K562 (cell line): ENCODE results near the gene LAMA4. TPM values are rescaled to one million over a fixed set of nuclear protein-coding genes. Genes with fewer than 3 reads are reported as not detected.

Experiments
- ATAC-seq: fragments of 200-7000 bp; cut with Tn5 transposase; 3 replicates; pipeline ENCODE4 v1.9.1; 2020; ENCODE audit warnings: moderate library complexity
- BruUV-seq: library from RNA; stranded (reverse); fragments of 400-500 nt; replicated peaks from 2 replicates; lab custom pipeline; 2021; lab: Mats Ljungman, UMichigan
- CTCF ChIA-PET: fragments of 300-600 bp; formaldehyde crosslinking; extraction: SDS; loops from one replicate; lab custom pipeline; 2021; ENCODE audit warnings: low intra/inter-chr PET ratio; lab: Yijun Ruan, JAX
- POLR2A ChIA-PET: fragments of 300-600, 350-650 bp; sonication (Branson Sonifier 250); formaldehyde crosslinking; extraction: SDS; loops from one replicate; lab custom pipeline; 2021; ENCODE audit warnings: antibody characterized with exemption, inconsistent platforms; lab: Yijun Ruan, JAX
- DNase-seq, 4 experiments: peaks; one replicate each; pipeline versions ENCODE4 v3.0.0 to v3.0.0-alpha.2; 2011 to 2018; ENCODE audit warnings: low spot score in 3 of 4, mixed read lengths in 3 of 4; ENCODE audit errors: extremely low read depth in 1 of 4
- FAIRE-seq: peaks from 2 replicates; lab custom pipeline; 2011; peaks lifted over from hg19 to GRCh38; lab: Jason Lieb, UNC
- H2AFZ ChIP-seq: 2 replicates; pipeline ENCODE4 v1.6.0; 2011; ENCODE audit warnings: low read depth, low read length, control low read depth, inconsistent platforms
- H3K27ac ChIP-seq: fragments of 200-600 bp; 3 replicates; pipeline ENCODE4 v1.8.0; 2011; ENCODE audit warnings: low read depth, mild to moderate bottlenecking, control low read depth, inconsistent platforms, low read length, moderate library complexity, mixed read lengths; ENCODE audit errors: extremely low read depth
- H3K27me3 ChIP-seq, 2 experiments: fragments of 300-600 bp in 1 of 2; 2 replicates in 1 of 2; 3 replicates in 1 of 2; pipeline versions ENCODE4 v1.6.0 to v1.8.0; 2011; ENCODE audit warnings: inconsistent platforms in 2 of 2, low read length in 2 of 2, mild to moderate bottlenecking in 1 of 2, mixed read lengths in 1 of 2, moderate library complexity in 1 of 2; ENCODE audit not compliant: control insufficient read depth in 2 of 2, insufficient read depth in 2 of 2
- H3K36me3 ChIP-seq: fragments of 300-600 bp; 3 replicates; pipeline ENCODE4 v1.8.0; 2011; ENCODE audit warnings: mild to moderate bottlenecking, low read length, inconsistent platforms; ENCODE audit not compliant: control insufficient read depth, insufficient read depth
- H3K4me1 ChIP-seq, 2 experiments: fragments of 200-600 bp in 1 of 2; replicated peaks in 1 of 2; 2 replicates in 1 of 2; 3 replicates in 1 of 2; pipeline versions ENCODE4 v1.5.1 to v1.8.0; 2011; ENCODE audit warnings: inconsistent platforms in 2 of 2, low read length in 2 of 2, mild to moderate bottlenecking in 1 of 2, mixed read lengths in 1 of 2, moderate library complexity in 1 of 2; ENCODE audit not compliant: control insufficient read depth in 2 of 2, insufficient read depth in 2 of 2
- H3K4me2 ChIP-seq: 2 replicates; pipeline ENCODE4 v1.6.1; 2011; ENCODE audit warnings: low read length, control low read depth, inconsistent platforms, mixed read lengths; ENCODE audit not compliant: insufficient read depth
- H3K4me3 ChIP-seq: fragments of 200-600 bp; sonication (generic), shearing (Covaris generic); 2 replicates; pipeline ENCODE4 v1.5.1; 2016; ENCODE audit warnings: control low read depth, inconsistent platforms
- H3K79me2 ChIP-seq: fragments of 200-600 bp; 3 replicates; pipeline ENCODE4 v1.8.0; 2011; ENCODE audit warnings: low read length, inconsistent platforms; ENCODE audit not compliant: control insufficient read depth, insufficient read depth
- H3K9ac ChIP-seq, 2 experiments: 2 replicates each; pipeline versions ENCODE4 v1.6.0 to v1.6.1; 2011; ENCODE audit warnings: low read depth in 2 of 2, low read length in 2 of 2, control low read depth in 1 of 2, inconsistent platforms in 1 of 2, mild to moderate bottlenecking in 1 of 2, mixed read lengths in 1 of 2; ENCODE audit not compliant: insufficient read depth in 1 of 2
- H3K9me1 ChIP-seq: one replicate; pipeline ENCODE4 v1.6.0; 2011; ENCODE audit warnings: inconsistent platforms, mild to moderate bottlenecking, low read length, moderate library complexity; ENCODE audit not compliant: control insufficient read depth, insufficient read depth
- H3K9me3 ChIP-seq: replicated peaks from 2 replicates; pipeline ENCODE4 v1.5.1; 2011; ENCODE audit warnings: low read depth, low read length, inconsistent platforms; ENCODE audit not compliant: control insufficient read depth, insufficient read depth
- H4K20me1 ChIP-seq: replicated peaks from 2 replicates; pipeline ENCODE4 v1.6.1; 2011; ENCODE audit warnings: low read length, inconsistent platforms, mixed read lengths; ENCODE audit not compliant: control insufficient read depth, insufficient read depth
- CAMTA2 ChIP-seq: fragments of 250-450 bp; sonication (Bioruptor Pico); conservative IDR thresholded peaks from 2 replicates; pipeline ENCODE4 v1.5.1; 2022
- E2F1 ChIP-seq: sonication (generic); formaldehyde crosslinking; IDR thresholded peaks from 2 replicates; pipeline ENCODE4 v1.8.1; 2023; ENCODE audit warnings: mild to moderate bottlenecking, missing genetic modification reagents, moderate library complexity
- E2F3 ChIP-seq: fragments of 250-450 bp; sonication (Bioruptor Pico); IDR thresholded peaks from 2 replicates; pipeline ENCODE4 v1.4.0; 2020; ENCODE audit warnings: mild to moderate bottlenecking
- FIP1L1 ChIP-seq: fragments of 200-400 bp; formaldehyde crosslinking; IDR thresholded peaks from 2 replicates; pipeline ENCODE4 v1.6.1; 2018; ENCODE audit warnings: mild to moderate bottlenecking, low read depth, low read length; ENCODE audit not compliant: poor library complexity, severe bottlenecking
- GABPB2 ChIP-seq: fragments of 250-450 bp; sonication (Bioruptor Pico); conservative IDR thresholded peaks from 2 replicates; pipeline ENCODE4 v1.5.1; 2021; ENCODE audit warnings: mild to moderate bottlenecking
- HNRNPL ChIP-seq: fragments of 200-400 bp; formaldehyde crosslinking; IDR thresholded peaks from 2 replicates; pipeline ENCODE4 v1.6.1; 2017; ENCODE audit warnings: low read depth, mild to moderate bottlenecking, low read length
- KLF10 ChIP-seq: fragments of 250-450 bp; sonication (Bioruptor Pico); IDR thresholded peaks from 2 replicates; pipeline ENCODE4 v1.6.1; 2021; ENCODE audit warnings: matching md5 sums
- NUFIP1 ChIP-seq: fragments of 450-650 bp; IDR thresholded peaks from 2 replicates; pipeline ENCODE4 v1.6.1; 2018; ENCODE audit not compliant: partially characterized antibody
- POLR2AphosphoS2 ChIP-seq: IDR thresholded peaks from 2 replicates; pipeline ENCODE4 v1.6.1; 2012; ENCODE audit warnings: low read length, improper control_type of control experiment
- XRCC5 ChIP-seq: fragments of 200-400 bp; formaldehyde crosslinking; IDR thresholded peaks from 2 replicates; pipeline ENCODE4 v1.6.1; 2017; ENCODE audit warnings: low read depth, mild to moderate bottlenecking, low read length
- YBX1 ChIP-seq: fragments of 450-650 bp; IDR thresholded peaks from 2 replicates; pipeline ENCODE4 v1.7.1; 2016; ENCODE audit warnings: mild to moderate bottlenecking
- ZNF263 ChIP-seq: sonication (generic); formaldehyde crosslinking; IDR thresholded peaks from 2 replicates; pipeline ENCODE4 v1.8.0; 2022; ENCODE audit warnings: mild to moderate bottlenecking, missing genetic modification reagents, borderline replicate concordance
- ZNF561 ChIP-seq: fragments of 450-650 bp; formaldehyde crosslinking; conservative IDR thresholded peaks from 2 replicates; pipeline ENCODE4 v1.4.0; 2020; ENCODE audit warnings: mild to moderate bottlenecking, moderate library complexity
- ZNF695 ChIP-seq: fragments of 450-650 bp; formaldehyde crosslinking; IDR thresholded peaks from 2 replicates; pipeline ENCODE4 v1.4.0; 2020; ENCODE audit warnings: mild to moderate bottlenecking, moderate library complexity
- ZNF764 ChIP-seq: fragments of 250-450 bp; sonication (Bioruptor Pico); IDR thresholded peaks from 2 replicates; pipeline ENCODE4 v1.4.0; 2020; ENCODE audit warnings: low read depth, mild to moderate bottlenecking, moderate library complexity
- WGBS: fragments of 100-300 bp; shearing (Covaris generic); methylation state at CpG from one replicate; pipeline ENCODE4 v1.1.6; 2016; ENCODE audit warnings: low coverage, mixed read lengths; ENCODE audit not compliant: insufficient coverage; ENCODE audit errors: missing lambda C conversion rate; 5-methylcytosine and 5-hydroxymethylcytosine counted together
- in situ Hi-C: fragments of 300-500 bp; cut with MboI; formaldehyde crosslinking; loops from 4 replicates; pipeline ENCODE4 v1.15.0; 2018; ENCODE audit warnings: inconsistent platforms, mixed read lengths
- intact Hi-C: fragments of 100-400 bp; cut with micrococcal nuclease; formaldehyde crosslinking; loops from 2 replicates; pipeline ENCODE4 v1.14.2; 2022
- polyA plus RNA-seq, 8 experiments: library from polyadenylated mRNA; depleted of rRNA in 4 of 8; stranded (reverse) in 5 of 8; unstranded in 3 of 8; fragments of >200 nt; fragmentation: Nextera tagmentation in 2 of 8; fragmentation: Illumina TruSeq in 1 of 8; extraction: Ambion mirVana in 2 of 8; extraction: Trizol in 1 of 8; gene quantifications; 2 replicates each; pipeline versions ENCODE4 v1.2.1 to v1.2.3, GENCODE V29; 2011 to 2014; ENCODE audit warnings: inconsistent platforms in 1 of 8, missing spikeins in 1 of 8
- total RNA-seq, 7 experiments: library from RNA; depleted of rRNA in 6 of 7; stranded (reverse); fragments of >200 nt in 6 of 7; fragmentation: Illumina TruSeq in 2 of 7; extraction: Trizol in 2 of 7; gene quantifications; 2 replicates each; pipeline versions ENCODE4 v1.2.1 to v1.2.3, GENCODE V29; 2011 to 2021; ENCODE audit warnings: low replicate concordance in 1 of 7
- TF ChIP-seq, protein P1 (sequence below): sonication (generic); formaldehyde crosslinking; IDR thresholded peaks from 2 replicates; pipeline ENCODE4 v1.8.1; 2022; ENCODE audit warnings: missing genetic modification reagents

Gene LAMA4
- total and polyA plus RNA-seq, 9 of the 15 experiments (the other 6 are each of a cell fraction or from before 2014, with no cell fraction given): 0.05 to 2.9 (median 0.51) TPM

DNA sequence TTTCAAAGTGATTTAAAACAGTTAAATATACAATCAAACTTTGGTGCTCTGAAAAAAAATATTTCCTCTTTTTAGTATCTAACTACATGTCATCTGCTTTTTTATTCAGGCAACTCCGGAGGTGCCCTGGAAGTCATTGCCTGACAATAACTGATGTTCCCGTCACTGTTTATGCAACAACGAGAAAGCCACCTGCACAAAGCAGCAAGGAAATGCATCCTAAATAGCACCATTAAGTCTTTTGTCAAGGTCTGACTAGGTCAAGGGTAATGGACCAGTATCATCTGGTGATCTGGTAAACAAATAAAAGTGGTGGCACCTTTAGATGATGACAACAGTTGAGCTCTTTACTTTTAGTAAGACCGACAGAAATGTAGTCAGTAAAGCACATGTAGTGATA, 153.8 kb downstream of the LAMA4 start:
- Histone ChIP-seq H3K4me3 (no peak overlapping the region), H3K4me1 (no peaks in the 10 kb centered on the region), H3K36me3 (no peaks in the 10 kb centered on the region), H3K27me3 (peaks cover 3 to 7% of the 10 kb centered on the region in 2 experiments; a peak in 3 of 5 replicates), H3K9ac (no peak overlapping the region), H3K9me3 (no peaks in the 10 kb centered on the region), H2AFZ (no peak overlapping the region), H3K79me2 (no peaks in the 10 kb centered on the region), H3K9me1 (no peaks in the 10 kb centered on the region), H3K4me2 (no peak overlapping the region), H3K27ac (no peak overlapping the region), H4K20me1 (no peaks in the 10 kb centered on the region)
- CTCF ChIA-PET: no interaction called here
- intact Hi-C loops (no loop called here), in situ Hi-C loops (no loop called here)
- no peak for TF ChIP-seq XRCC5
- TF ChIP-seq ZNF561 (CRISPR knock-in tag): no peak
- TF ChIP-seq, protein P1, sequence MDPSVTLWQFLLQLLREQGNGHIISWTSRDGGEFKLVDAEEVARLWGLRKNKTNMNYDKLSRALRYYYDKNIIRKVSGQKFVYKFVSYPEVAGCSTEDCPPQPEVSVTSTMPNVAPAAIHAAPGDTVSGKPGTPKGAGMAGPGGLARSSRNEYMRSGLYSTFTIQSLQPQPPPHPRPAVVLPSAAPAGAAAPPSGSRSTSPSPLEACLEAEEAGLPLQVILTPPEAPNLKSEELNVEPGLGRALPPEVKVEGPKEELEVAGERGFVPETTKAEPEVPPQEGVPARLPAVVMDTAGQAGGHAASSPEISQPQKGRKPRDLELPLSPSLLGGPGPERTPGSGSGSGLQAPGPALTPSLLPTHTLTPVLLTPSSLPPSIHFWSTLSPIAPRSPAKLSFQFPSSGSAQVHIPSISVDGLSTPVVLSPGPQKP (CRISPR knock-in tag): no peak
- no peak for TF ChIP-seq KLF10 (CRISPR knock-in tag)
- TF ChIP-seq ZNF764 (CRISPR knock-in tag): no peak
- FAIRE-seq (no peak), ATAC-seq (no peak), DNase-seq (no peak)
- 2% methylated on average over 4 of the region's 4 CpGs for WGBS
- POLR2A ChIA-PET: interaction anchor here (0.7 kb wide), 1 partner anchor 13 kb away, joined by 3 read pairs; the partner anchor contains the start of gene FAM229B
- no TSS peak for BruUV-seq

DNA sequence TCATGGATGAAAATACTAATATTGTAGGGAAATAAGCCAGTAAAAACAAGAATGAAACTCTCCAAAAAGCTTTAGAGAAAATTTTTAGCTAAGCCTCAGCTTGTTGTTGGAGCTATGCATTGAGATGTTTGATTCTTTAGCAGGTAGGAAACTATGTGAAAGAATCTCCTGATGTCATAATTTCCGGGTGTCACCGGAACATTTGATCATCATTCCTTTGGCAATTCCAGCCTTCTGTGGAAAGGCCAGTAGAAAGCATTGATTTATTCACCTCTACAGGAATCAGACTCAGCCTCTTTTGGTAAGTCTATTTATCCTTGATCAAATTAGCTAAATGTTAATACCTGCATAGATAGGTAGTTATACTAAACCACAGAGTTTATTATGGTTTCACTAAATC, 157.5 kb downstream of the LAMA4 start:
- no TSS peak for BruUV-seq
- intact Hi-C loops: no loop called here
- 9% methylated on average over 2 of the region's 2 CpGs for WGBS
- in situ Hi-C loops: no loop called here
- Histone ChIP-seq H3K27ac (no peak overlapping the region), H2AFZ (no peak overlapping the region), H3K27me3 (peaks cover 3 to 7% of the 10 kb centered on the region in 2 experiments; a peak in 3 of 5 replicates), H4K20me1 (no peaks in the 10 kb centered on the region), H3K4me2 (no peak overlapping the region), H3K9ac (no peak overlapping the region), H3K4me1 (no peaks in the 10 kb centered on the region), H3K79me2 (no peaks in the 10 kb centered on the region), H3K9me1 (no peaks in the 10 kb centered on the region), H3K4me3 (no peak overlapping the region), H3K9me3 (no peaks in the 10 kb centered on the region), H3K36me3 (no peaks in the 10 kb centered on the region)
- ATAC-seq (no peak), DNase-seq (no peak), FAIRE-seq (no peak)
- ChIA-PET POLR2A (no interaction called here), CTCF (no interaction called here)
- TF ChIP-seq GABPB2 (no peak), HNRNPL (no peak), CAMTA2 (CRISPR knock-in tag) (no peak), E2F3 (CRISPR knock-in tag) (no peak), POLR2AphosphoS2 (no peak), ZNF695 (CRISPR knock-in tag) (no peak), YBX1 (no peak), E2F1 (CRISPR knock-in tag) (no peak), ZNF263 (CRISPR knock-in tag) (no peak), FIP1L1 (no peak), NUFIP1 (no peak)
